Smooth muscle cell (in vitro differentiated cells): Measurements from ENCODE around the gene ZCCHC2. TPM values are rescaled to one million over a fixed set of nuclear protein-coding genes. Genes with fewer than 3 reads are reported as not detected.

Source experiments
- DNase-seq: peaks from one replicate; lab custom pipeline; 2025; ENCODE audit not compliant: unreplicated experiment; lab: John Stamatoyannopoulos, UW
- H2AFZ ChIP-seq: fragments of 200-600 bp; sonication (generic); 2 replicates; pipeline ENCODE4 v1.6.0; 2016; ENCODE audit warnings: antibody characterized with exemption, low read depth, mild to moderate bottlenecking
- H3F3A ChIP-seq: fragments of 200-600 bp; sonication (generic); 2 replicates; pipeline ENCODE4 v1.6.0; 2017; ENCODE audit warnings: antibody characterized with exemption, low read depth
- H3K27ac ChIP-seq: fragments of 200-600 bp; sonication (generic); 2 replicates; pipeline ENCODE4 v1.5.1; 2016; ENCODE audit warnings: low read depth, mild to moderate bottlenecking
- H3K27me3 ChIP-seq: fragments of 200-600 bp; sonication (generic); 2 replicates; pipeline ENCODE4 v1.6.1; 2016; ENCODE audit warnings: low read depth, mild to moderate bottlenecking
- H3K36me3 ChIP-seq: fragments of 200-600 bp; sonication (generic); 2 replicates; pipeline ENCODE4 v1.5.1; 2016; ENCODE audit warnings: low read depth
- H3K4me1 ChIP-seq: fragments of 200-600 bp; sonication (generic); 2 replicates; pipeline ENCODE4 v1.5.1; 2016; ENCODE audit warnings: low read depth
- H3K4me2 ChIP-seq: fragments of 200-600 bp; sonication (generic); 2 replicates; pipeline ENCODE4 v1.6.0; 2016; ENCODE audit warnings: mild to moderate bottlenecking
- H3K4me3 ChIP-seq: fragments of 200-600 bp; sonication (generic); 2 replicates; pipeline ENCODE4 v1.5.1; 2016; ENCODE audit warnings: mild to moderate bottlenecking
- H3K79me2 ChIP-seq: fragments of 200-600 bp; sonication (generic); 2 replicates; pipeline ENCODE4 v1.6.0; 2016; ENCODE audit warnings: low read depth, mild to moderate bottlenecking
- H3K9ac ChIP-seq: fragments of 200-600 bp; sonication (generic); 2 replicates; pipeline ENCODE4 v1.6.0; 2016; ENCODE audit warnings: low read depth
- H3K9me3 ChIP-seq: fragments of 200-600 bp; sonication (generic); replicated peaks from 2 replicates; pipeline ENCODE4 v1.5.1; 2016; ENCODE audit warnings: low read depth
- H4K20me1 ChIP-seq: fragments of 200-600 bp; sonication (generic); 2 replicates; pipeline ENCODE4 v1.6.0; 2016; ENCODE audit warnings: low read depth
- WGBS: methylation state at CpG from one replicate; pipeline ENCODE4 v1.1.7; 2016; ENCODE audit warnings: low lambda C conversion rate; 5-methylcytosine and 5-hydroxymethylcytosine counted together
- polyA plus RNA-seq: library from polyadenylated mRNA; unstranded; fragments of >200 nt; fragmentation: Nextera tagmentation; extraction: Ambion mirVana; gene quantifications from 2 replicates; pipeline ENCODE4 v1.2.1, GENCODE V29; 2016
- total RNA-seq: library from RNA; depleted of rRNA; stranded (reverse); fragments of >200 nt; gene quantifications from 2 replicates; pipeline ENCODE4 v1.2.3, GENCODE V29; 2014
- TF ChIP-seq, protein P1 (sequence below): fragments of 200-600 bp; sonication (generic); IDR thresholded peaks from 2 replicates; pipeline ENCODE4 v1.5.1; 2017; ENCODE audit warnings: borderline replicate concordance, mild to moderate bottlenecking, antibody characterized with exemption; ENCODE audit not compliant: insufficient read depth, poor library complexity, severe bottlenecking

The ZCCHC2 gene
- total and polyA plus RNA-seq, 2 experiments from 2014 or later = 0.74 to 8.1 TPM

DNA sequence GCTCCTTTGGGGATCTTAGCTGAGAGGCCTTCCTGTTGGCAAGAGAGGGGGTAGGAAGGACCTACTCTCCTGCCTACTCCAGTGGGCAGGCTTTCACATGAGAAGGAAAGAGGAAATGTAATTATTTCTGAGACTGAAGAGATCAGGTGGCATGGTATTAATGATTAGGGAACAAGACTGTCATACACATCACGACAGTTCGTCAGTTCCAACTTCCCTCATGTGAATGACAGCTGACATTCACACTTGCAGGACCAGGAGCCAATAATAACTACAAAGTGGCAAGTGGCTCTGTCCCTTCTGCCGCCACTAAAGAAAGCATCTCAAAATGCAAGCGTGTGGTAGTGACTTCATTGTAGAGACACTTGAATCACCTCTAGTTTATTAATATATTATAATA is 90.0 kb downstream of the ZCCHC2 start:
- no peak overlapping the region for H2AFZ ChIP-seq
- H3K27me3 ChIP-seq = peaks cover 3% of the 10 kb centered on the region
- peaks cover 21% of the 10 kb centered on the region for H3K4me1 ChIP-seq
- no peaks in the 10 kb centered on the region for H4K20me1 ChIP-seq
- no peaks in the 10 kb centered on the region for H3K9me3 ChIP-seq
- no peaks in the 10 kb centered on the region for H3K79me2 ChIP-seq
- DNase-seq = no peak
- H3K36me3 ChIP-seq = no peaks in the 10 kb centered on the region
- TF ChIP-seq, protein P1, sequence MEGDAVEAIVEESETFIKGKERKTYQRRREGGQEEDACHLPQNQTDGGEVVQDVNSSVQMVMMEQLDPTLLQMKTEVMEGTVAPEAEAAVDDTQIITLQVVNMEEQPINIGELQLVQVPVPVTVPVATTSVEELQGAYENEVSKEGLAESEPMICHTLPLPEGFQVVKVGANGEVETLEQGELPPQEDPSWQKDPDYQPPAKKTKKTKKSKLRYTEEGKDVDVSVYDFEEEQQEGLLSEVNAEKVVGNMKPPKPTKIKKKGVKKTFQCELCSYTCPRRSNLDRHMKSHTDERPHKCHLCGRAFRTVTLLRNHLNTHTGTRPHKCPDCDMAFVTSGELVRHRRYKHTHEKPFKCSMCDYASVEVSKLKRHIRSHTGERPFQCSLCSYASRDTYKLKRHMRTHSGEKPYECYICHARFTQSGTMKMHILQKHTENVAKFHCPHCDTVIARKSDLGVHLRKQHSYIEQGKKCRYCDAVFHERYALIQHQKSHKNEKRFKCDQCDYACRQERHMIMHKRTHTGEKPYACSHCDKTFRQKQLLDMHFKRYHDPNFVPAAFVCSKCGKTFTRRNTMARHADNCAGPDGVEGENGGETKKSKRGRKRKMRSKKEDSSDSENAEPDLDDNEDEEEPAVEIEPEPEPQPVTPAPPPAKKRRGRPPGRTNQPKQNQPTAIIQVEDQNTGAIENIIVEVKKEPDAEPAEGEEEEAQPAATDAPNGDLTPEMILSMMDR = no peak
- WGBS = 94% methylated on average over 4 of the region's 4 CpGs
- H3F3A ChIP-seq = no peaks in the 10 kb centered on the region
- no peak overlapping the region for H3K9ac ChIP-seq
- no peak overlapping the region for H3K27ac ChIP-seq
- H3K4me3 ChIP-seq = no peak overlapping the region
- H3K4me2 ChIP-seq = no peak overlapping the region

DNA sequence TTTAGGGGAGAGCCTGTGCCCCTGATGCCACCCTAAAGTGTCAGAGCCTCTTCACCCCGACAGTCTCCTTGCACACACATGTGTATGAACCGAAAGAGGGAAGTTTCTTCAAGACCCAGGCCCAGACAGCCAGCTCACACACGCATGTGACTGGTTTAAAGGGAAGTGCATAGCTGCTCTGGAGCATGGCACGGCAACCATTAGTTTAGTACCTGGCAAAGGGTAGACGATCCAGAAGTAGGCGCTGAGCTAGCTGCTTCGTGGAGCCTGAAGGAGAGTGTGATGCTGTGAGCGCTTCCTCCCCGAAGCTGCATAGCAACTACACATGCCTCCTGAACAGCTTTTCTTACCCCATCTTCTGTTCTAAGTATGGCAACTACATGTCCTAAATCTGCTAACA is 91.7 kb downstream of the ZCCHC2 start:
- no peak overlapping the region for H3K4me2 ChIP-seq
- TF ChIP-seq, protein P1 = no peak
- no peak overlapping the region for H3K4me3 ChIP-seq
- H3K9me3 ChIP-seq = no peaks in the 10 kb centered on the region
- 83% methylated on average over 9 of the region's 9 CpGs for WGBS
- no peak overlapping the region for H3K9ac ChIP-seq
- no peak overlapping the region for H2AFZ ChIP-seq
- no peak overlapping the region for H3K27ac ChIP-seq
- no peaks in the 10 kb centered on the region for H4K20me1 ChIP-seq
- no peak for DNase-seq
- H3K4me1 ChIP-seq = peaks cover 21% of the 10 kb centered on the region
- no peaks in the 10 kb centered on the region for H3F3A ChIP-seq
- H3K36me3 ChIP-seq = no peaks in the 10 kb centered on the region
- H3K27me3 ChIP-seq = peaks cover 3% of the 10 kb centered on the region
- no peaks in the 10 kb centered on the region for H3K79me2 ChIP-seq

DNA sequence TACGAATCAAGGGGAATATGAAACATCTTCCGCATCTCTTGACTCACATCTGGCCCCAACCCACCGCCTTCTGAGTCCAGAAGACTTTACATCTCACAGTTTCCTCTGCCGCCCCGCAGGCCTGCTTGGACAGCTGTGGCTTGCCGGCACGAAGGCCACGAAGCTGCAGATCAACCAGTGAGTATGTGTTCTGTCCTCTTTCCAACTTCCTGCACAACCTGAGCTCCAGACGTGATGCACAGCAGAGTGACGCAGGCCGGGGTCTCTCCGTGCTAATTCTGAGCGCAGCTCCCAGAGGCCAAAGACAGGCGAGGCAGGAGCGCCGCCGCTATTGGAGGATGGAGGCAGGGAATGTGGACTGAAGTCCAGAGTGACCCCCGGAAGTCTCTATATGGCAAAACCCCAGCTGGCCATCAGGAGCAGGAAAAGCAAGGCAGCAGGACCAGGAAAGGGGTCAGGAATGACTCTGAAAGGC is 93.5 kb downstream of the ZCCHC2 start:
- Histone ChIP-seq H3K4me1 (peaks cover 9% of the 10 kb centered on the region), H3F3A (no peaks in the 10 kb centered on the region), H3K9me3 (no peaks in the 10 kb centered on the region), H3K4me3 (no peak overlapping the region), H3K9ac (no peak overlapping the region), H3K4me2 (no peak overlapping the region), H3K27ac (no peak overlapping the region), H3K27me3 (peaks cover 3% of the 10 kb centered on the region), H3K36me3 (no peaks in the 10 kb centered on the region), H2AFZ (no peak overlapping the region), H4K20me1 (no peaks in the 10 kb centered on the region), H3K79me2 (no peaks in the 10 kb centered on the region)
- WGBS = 90% methylated on average over 18 of the region's 18 CpGs
- TF ChIP-seq, protein P1 = no peak
- DNase-seq = no peak
